ENCODE results near the gene LYG1. TPM values are rescaled to one million over a fixed set of nuclear protein-coding genes. Genes with fewer than 3 reads are reported as not detected.

The LYG1 gene
- total and polyA plus RNA-seq, 2 of the 13 experiments (the other 11 are each of a cell fraction or from before 2014, with no cell fraction given) = 1.00 to 2.9 TPM

GRCh38 chr2:99278793-99279291 lies 22.2 kb downstream of the LYG1 start (continued):
- TF ChIP-seq SOX6 (IDR thresholded peaks at IDR 0.05) = no peak
- peak; percentile 99 for TF ChIP-seq SOX6 (CRISPR knock-in tag; IDR thresholded peaks at IDR 0.05)
- 0 out of 2 replicates have a peak, but pooled peaks have one; percentile 71 for TF ChIP-seq ZSCAN31 (CRISPR knock-in tag; IDR thresholded peaks at IDR 0.05; ENCODE audit: low read depth)
- TF ChIP-seq TBX2 (CRISPR knock-in tag; IDR thresholded peaks at IDR 0.05; ENCODE audit: borderline replicate concordance) = peak; percentile 95
- TF ChIP-seq PHF8 (CRISPR knock-in tag; IDR thresholded peaks at IDR 0.05) = no peak; the same call in 1 of the 2 replicates
- 0 out of 2 replicates have a peak, but pooled peaks have one; percentile 42 for TF ChIP-seq ZSCAN29 (CRISPR knock-in tag; conservative IDR thresholded peaks at IDR 0.05)
- peak; percentile 87 for TF ChIP-seq CCAR2 (optimal IDR thresholded peaks at IDR 0.05; ENCODE audit: low read depth, low read length)
- TF ChIP-seq PBX2 (CRISPR knock-in tag; IDR thresholded peaks at IDR 0.05) = no peak
- no peak for TF ChIP-seq ZNF10 (CRISPR knock-in tag; IDR thresholded peaks at IDR 0.05; ENCODE audit: borderline replicate concordance, low read depth)
- TF ChIP-seq HMGXB3 (CRISPR knock-in tag; IDR thresholded peaks at IDR 0.05; ENCODE audit: borderline replicate concordance) = 0 out of 2 replicates have a peak, but pooled peaks have one; percentile 77
- TF ChIP-seq ZC3H4 (CRISPR knock-in tag; IDR thresholded peaks at IDR 0.05; ENCODE audit: borderline replicate concordance) = no peak
- TF ChIP-seq ATF2 (CRISPR knock-in tag; IDR thresholded peaks at IDR 0.05) = peak; percentile 94
- TF ChIP-seq RXRA (CRISPR knock-in tag; IDR thresholded peaks at IDR 0.05) = no peak; the same call in 1 of the 2 replicates
- no peak for TF ChIP-seq ZNF562 (CRISPR knock-in tag; IDR thresholded peaks at IDR 0.05; ENCODE audit: borderline replicate concordance)
- no peak for TF ChIP-seq ZBTB46 (CRISPR knock-in tag; IDR thresholded peaks at IDR 0.05; ENCODE audit: borderline replicate concordance)
- TF ChIP-seq MIER3 (CRISPR knock-in tag; IDR thresholded peaks at IDR 0.05; ENCODE audit: borderline replicate concordance) = peak; percentile 93
- TF ChIP-seq ZNF557 (CRISPR knock-in tag; IDR thresholded peaks at IDR 0.05) = 0 out of 2 replicates have a peak, but pooled peaks have one; percentile 18
- TF ChIP-seq KLF6 (CRISPR knock-in tag; IDR thresholded peaks at IDR 0.05) = peak; percentile 91
- TF ChIP-seq SAP130 (CRISPR knock-in tag; IDR thresholded peaks at IDR 0.05; ENCODE audit: low read depth) = peak; percentile 93
- peak; percentile 100 for TF ChIP-seq GATAD2A (CRISPR knock-in tag; IDR thresholded peaks at IDR 0.05)
- TF ChIP-seq PHF21A (CRISPR knock-in tag; IDR thresholded peaks at IDR 0.05) = peak; percentile 72
- TF ChIP-seq ZNF232 (CRISPR knock-in tag; IDR thresholded peaks at IDR 0.05; ENCODE audit: borderline replicate concordance) = peak; percentile 99
- TF ChIP-seq HOXA3 (CRISPR knock-in tag; IDR thresholded peaks at IDR 0.05) = peak; percentile 47
- no peak for TF ChIP-seq ZNF713 (CRISPR knock-in tag; IDR thresholded peaks at IDR 0.05)
